Measurements from ENCODE around the gene TNFRSF4.

The TNFRSF4 gene

GRCh38 chr1:1216770-1217620, 3.0 kb upstream of the TNFRSF4 start:
- DNase-seq, result no peak

GRCh38 chr1:1215881-1216605, 2.1 kb upstream of the TNFRSF4 start:
- no peak for DNase-seq

GRCh38 chr1:1215080-1215676, 1.2 kb upstream of the TNFRSF4 start:
- no peak for DNase-seq

- DNase-seq, result no peak
Measured at GRCh38 chr1:1212780-1213344, 1.1 kb downstream of the TNFRSF4 start.

GRCh38 chr1:1211541-1212441, 2.2 kb downstream of the TNFRSF4 start:
- DNase-seq, result no peak

- no peak for DNase-seq
Measured at GRCh38 chr1:1210726-1211540, 3.0 kb downstream of the TNFRSF4 start.

GRCh38 chr1:1208713-1209433, 5.1 kb downstream of the TNFRSF4 start:
- DNase-seq, result no peak

GRCh38 chr1:1207571-1207892, 6.4 kb downstream of the TNFRSF4 start:
- DNase-seq, result no peak

GRCh38 chr1:1206966-1207531, 6.9 kb downstream of the TNFRSF4 start:
- no peak for DNase-seq

- DNase-seq, result no peak
Measured at GRCh38 chr1:1206376-1206965, 7.5 kb downstream of the TNFRSF4 start, which contains the start of gene TNFRSF18. Gene TNFRSF18, minus strand, starts transcription at chr1:1206592. Its CDS starts 21 bp downstream, at chr1:1206571.

GRCh38 chr1:1205769-1206375, 8.1 kb downstream of the TNFRSF4 start:
- DNase-seq, result no peak

- DNase-seq, result no peak
Measured at GRCh38 chr1:1204998-1205768, 8.8 kb downstream of the TNFRSF4 start.

GRCh38 chr1:1204425-1204920, 9.5 kb downstream of the TNFRSF4 start:
- no peak for DNase-seq

- DNase-seq, result no peak
Measured at GRCh38 chr1:1203561-1204424, 10.2 kb downstream of the TNFRSF4 start.

GRCh38 chr1:1202831-1203560, 11.0 kb downstream of the TNFRSF4 start:
- no peak for DNase-seq

GRCh38 chr1:1200876-1201810, 12.8 kb downstream of the TNFRSF4 start:
- no peak for DNase-seq

Data from NCI-H1436 treated with DMSO at 0.1 percent for 48 hours (cell line).